8988T (cell line): ENCODE measurements around the gene NUTM1.
A peak's percentile ranks its signal among the peaks of the same experiment; 100 is the strongest.
"Not testable (repeated sequence)": the region's sequence is repeated elsewhere in the genome, so short reads cannot be mapped to it uniquely, and the experiment has no call there.

Source experiments
- DNase-seq: peaks from one replicate; pipeline ENCODE4 v3.0.0; 2011

The NUTM1 gene

GRCh38 chr15:34336991-34337556, 6.0 kb upstream of the NUTM1 start:
- DNase-seq: no peak

DNA sequence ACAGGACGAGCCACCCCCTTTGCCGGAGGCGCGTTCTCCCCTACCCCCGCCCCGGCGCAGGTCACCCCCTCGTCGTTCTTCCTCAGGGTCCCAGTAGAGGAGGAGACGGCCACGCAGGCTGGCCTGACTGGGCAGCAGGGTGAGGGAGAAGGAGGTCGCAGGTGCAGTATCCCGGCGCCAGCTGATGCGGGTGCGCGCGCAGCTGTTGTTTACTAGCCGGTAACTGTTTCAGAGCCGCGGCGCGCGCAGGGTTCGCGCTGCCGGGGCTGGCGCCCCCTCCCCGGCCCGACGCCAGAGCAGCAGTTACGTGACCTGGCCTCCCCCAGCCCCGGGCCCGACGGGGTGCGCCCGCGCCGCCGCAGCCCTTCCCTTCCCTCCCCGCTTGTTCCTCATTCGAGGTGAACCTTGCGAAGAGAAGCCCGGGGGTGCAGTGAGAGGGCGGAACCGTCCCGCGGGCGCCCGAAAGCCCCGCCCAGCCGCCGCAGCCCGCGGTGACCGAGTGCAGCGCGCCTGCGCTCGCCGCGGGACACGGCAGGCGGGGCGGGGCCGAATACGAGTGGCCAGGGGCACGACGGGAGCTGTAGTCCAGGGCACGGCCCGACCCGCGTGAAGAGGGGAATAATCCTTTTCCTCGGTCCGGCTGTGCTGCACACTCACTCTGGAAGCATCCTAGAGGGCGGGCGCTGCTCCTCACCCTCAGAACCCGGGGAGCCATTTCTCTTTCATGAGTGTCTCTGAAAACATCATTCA, 5.4 kb upstream of the NUTM1 start, which contains the start of gene SLC12A6:
Gene SLC12A6, minus strand, starts transcription at position 225 of the 750 bp plus-strand sequence. CDS start 1,101 bp downstream, outside the sequence.
- DNase-seq: peak; percentile 51

- DNase-seq: no peak
Measured at GRCh38 chr15:34338347-34338746, 4.8 kb upstream of the NUTM1 start.

DNA sequence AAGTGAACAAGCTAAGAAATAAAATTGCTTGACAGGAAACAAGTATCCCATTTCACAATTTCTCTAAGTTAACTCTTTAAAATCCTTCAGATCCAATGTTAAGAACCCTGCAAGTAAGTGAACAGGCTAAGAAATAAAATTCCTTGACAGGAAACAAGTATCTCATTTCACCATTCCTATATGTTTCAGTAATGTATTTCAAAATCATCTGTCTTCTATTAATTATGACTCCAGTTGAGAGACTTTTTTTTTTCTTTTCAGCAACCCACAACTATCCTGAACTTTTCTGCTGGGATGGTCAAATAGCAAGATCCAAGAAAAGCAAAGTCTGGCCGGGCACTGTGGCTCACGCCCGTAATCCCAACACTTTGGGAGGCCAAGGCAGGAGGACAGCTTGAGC, 3.2 kb upstream of the NUTM1 start:
- no peak for DNase-seq

DNA sequence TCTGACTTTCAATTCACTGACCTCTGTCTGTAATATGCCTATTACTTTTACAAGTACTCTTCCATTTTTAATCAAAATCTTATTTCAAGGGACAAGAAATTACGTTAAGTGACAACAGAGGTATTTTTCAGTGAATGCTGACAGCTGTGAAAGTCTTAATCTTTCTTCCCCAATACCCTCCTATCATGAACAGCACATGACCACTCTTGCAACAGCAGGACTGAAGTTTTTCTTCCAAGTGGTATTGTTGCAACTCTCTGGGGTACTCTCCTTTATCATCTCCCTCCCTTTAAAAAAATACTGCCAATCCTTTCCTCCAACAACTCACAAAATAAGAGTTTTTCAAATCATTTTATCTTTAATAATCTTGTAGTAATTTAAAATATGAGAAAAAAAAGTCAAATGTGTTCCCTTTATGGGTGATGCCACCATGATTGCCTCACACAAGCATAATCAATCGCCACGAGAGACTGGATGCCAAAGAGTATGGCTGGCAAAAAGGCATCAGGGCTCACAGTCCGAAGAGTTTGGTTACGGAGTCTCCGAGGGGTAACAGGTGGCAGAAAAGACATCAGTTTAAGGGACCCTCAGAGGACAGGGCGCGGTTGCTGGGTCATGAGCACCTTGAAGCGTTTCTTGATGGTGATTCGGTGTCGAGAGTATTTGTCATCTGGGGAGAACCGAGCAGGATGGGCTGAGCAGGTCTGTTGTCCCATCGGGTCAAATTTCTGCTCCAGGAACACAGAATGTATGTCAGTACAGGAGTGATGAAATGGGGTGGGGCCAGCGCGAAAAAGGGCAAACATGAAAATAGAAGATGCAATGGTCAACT, 1.5 kb upstream of the NUTM1 start:
- DNase-seq: no peak

DNA sequence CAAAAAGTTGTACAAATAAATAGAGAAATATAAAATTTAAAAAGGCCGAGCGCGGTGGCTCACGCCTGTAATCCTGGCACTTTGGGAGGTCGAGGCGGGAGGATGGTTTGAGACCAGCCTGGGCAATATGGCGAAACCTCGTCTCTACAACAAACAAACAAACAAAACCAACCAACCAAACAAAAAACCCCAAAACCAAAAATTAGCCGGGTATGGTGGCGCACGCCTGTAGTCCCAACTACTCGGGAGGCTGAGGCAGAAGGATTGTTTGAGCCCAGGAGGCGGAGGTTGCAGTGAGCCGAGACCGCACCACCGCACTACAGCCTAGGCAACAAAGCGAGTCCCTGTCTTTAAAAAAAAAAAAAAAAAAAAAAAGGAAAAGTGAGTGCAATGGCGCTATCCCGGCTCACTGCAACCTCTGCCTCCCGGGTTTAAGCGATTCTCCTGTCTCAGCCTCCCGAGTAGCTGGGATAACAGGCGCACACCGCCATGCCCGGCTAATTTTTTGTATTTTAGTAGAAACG, 840 bp upstream of the NUTM1 start:
- DNase-seq: not testable (repeated sequence)

DNA sequence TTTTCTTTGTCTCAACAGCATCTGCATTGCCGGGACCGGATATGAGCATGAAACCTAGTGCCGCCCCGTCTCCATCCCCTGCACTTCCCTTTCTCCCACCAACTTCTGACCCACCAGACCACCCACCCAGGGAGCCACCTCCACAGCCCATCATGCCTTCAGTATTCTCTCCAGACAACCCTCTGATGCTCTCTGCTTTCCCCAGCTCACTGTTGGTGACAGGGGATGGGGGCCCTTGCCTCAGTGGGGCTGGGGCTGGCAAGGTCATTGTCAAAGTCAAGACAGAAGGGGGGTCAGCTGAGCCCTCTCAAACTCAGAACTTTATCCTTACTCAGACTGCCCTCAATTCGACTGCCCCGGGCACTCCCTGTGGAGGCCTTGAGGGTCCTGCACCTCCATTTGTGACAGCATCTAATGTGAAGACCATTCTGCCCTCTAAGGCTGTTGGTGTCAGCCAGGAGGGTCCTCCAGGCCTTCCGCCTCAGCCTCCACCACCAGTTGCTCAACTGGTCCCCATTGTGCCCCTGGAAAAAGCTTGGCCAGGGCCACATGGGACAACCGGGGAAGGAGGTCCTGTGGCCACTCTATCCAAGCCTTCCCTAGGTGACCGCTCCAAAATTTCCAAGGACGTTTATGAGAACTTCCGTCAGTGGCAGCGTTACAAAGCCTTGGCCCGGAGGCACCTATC, 5.0 kb downstream of the NUTM1 start:
- DNase-seq: no peak

GRCh38 chr15:34348735-34349300, 5.7 kb downstream of the NUTM1 start:
- no peak for DNase-seq

GRCh38 chr15:34349769-34350168, 6.7 kb downstream of the NUTM1 start:
- no peak for DNase-seq

DNA sequence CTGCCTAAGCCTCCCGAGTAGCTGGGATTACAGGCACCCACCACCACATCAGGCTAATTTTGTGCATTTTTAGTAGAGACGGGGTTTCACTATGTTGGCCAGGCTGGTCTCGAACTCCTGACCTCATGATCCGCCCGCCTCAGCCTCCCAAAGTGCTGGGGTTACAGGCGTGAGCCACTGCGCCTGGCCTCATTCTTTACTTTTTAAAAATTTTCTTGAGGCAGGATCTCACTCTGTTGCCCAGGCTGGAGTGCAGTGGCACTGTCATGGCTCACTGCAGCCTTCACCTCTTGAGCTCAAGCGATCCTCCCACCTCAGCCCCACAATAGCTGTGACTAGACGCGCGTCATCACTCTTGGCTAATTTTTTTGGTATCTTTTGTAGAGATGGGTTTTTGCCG, 9.9 kb downstream of the NUTM1 start:
- DNase-seq: not testable (repeated sequence)

DNA sequence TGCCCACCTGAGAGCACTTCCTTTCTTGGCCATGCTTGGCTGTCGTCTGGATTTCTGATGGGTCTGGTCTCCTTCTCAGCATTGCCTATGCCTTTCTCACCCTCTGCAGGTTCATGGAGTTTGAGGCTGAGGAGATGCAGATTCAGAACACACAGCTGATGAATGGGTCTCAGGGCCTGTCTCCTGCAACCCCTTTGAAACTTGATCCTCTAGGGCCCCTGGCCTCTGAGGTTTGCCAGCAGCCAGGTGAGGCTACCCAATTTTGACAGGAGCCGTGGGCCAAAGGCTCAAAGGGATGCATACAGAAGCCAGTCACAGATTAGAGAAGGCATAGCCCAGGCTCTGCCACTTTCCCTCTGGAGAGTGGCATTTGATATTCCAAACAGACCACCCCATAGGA, 10.5 kb downstream of the NUTM1 start:
- no peak for DNase-seq

DNA sequence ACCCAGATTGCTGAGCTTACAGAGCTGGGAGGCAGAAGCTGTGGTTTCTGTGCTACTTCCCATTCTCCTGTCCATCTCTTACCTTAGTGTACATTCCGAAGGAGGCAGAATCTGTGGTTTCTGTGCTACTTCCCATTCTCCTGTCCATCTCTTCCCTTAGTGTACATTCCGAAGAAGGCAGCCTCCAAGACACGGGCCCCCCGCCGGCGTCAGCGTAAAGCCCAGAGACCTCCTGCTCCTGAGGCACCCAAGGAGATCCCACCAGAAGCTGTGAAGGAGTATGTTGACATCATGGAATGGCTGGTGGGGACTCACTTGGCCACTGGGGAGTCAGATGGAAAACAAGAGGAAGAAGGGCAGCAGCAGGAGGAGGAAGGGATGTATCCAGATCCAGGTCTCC, 11.2 kb downstream of the NUTM1 start:
- DNase-seq: no peak

GRCh38 chr15:34355241-34355640, 12.1 kb downstream of the NUTM1 start:
- no peak for DNase-seq

- DNase-seq: no peak
Measured at GRCh38 chr15:34357653-34358052, 14.5 kb downstream of the NUTM1 start.

DNA sequence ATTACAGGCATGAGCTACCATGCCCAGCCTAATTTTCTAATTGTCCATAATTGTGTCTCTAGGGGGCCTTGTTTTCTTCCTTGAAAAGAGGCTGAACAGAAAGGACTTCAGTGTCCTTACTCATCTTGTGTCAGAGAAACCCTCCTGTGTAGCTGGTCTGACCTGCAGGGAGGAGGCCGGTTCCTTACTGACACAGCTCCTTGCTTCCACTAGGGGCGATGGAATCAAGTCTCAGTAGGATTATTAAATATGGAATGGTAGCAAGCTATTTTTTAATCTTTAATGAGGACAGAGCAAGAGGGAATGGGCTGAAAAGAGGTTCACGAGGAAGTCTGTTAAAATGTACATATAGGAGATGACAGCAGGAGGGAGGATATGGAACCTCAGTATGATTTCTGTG, 15.3 kb downstream of the NUTM1 start:
- DNase-seq: no peak

GRCh38 chr15:34358948-34359347, 15.8 kb downstream of the NUTM1 start:
- DNase-seq: no peak

DNA sequence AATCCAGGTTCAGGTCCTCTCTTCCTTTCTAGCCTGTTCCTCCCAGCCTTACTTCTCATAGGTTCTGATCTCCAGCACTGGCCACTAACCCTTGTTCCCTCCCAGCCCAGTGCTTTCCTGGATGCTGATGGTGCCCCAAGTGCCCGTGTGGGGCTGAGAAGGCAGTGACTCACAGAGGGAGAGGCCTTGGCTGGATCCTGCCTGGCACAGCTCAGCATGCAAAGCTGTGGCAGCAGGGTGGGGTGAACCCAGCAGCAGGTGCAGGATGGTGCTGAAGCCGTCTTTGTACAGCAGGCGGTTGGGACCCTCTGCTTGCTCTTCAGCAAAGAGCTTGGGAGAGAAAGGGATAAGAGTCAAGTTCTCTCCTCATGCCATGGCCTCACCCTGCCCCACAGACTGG, 16.3 kb downstream of the NUTM1 start:
- no peak for DNase-seq

- peak; percentile 48 for DNase-seq
Measured at GRCh38 chr15:34360298-34360697, 17.2 kb downstream of the NUTM1 start.

DNA sequence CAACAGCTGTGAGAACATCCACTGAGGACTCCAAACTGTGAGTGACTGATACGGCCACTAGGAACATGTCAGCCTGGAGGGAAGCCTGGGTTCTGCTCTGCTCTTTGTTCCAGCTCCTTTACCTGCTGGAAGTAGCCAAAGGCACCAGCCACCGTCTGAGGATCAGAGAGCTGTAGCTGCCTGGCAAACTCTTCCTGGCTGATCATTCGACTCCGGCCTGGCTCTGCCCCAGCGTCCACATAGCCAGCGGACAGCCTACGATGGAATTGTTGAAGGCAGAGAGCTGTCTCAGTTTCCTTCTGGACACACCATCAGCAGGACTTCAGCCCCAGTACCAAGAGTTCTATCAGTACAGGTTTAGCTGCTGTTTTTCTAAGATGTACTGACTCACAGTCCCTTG, 18.2 kb downstream of the NUTM1 start:
- no peak for DNase-seq

GRCh38 chr15:34362047-34362773, 19.1 kb downstream of the NUTM1 start:
- DNase-seq: no peak

- no peak for DNase-seq
Measured at GRCh38 chr15:34364041-34364440, 20.9 kb downstream of the NUTM1 start.
